ENCODE results near the gene THEMIS2. TPM values are rescaled to one million over a fixed set of nuclear protein-coding genes. Genes with fewer than 3 reads are reported as not detected.

THEMIS2 gene
- total RNA-seq, 4 donors from 2014 or later, result 5.6 to 12.0 (median 7.9) TPM

DNA sequence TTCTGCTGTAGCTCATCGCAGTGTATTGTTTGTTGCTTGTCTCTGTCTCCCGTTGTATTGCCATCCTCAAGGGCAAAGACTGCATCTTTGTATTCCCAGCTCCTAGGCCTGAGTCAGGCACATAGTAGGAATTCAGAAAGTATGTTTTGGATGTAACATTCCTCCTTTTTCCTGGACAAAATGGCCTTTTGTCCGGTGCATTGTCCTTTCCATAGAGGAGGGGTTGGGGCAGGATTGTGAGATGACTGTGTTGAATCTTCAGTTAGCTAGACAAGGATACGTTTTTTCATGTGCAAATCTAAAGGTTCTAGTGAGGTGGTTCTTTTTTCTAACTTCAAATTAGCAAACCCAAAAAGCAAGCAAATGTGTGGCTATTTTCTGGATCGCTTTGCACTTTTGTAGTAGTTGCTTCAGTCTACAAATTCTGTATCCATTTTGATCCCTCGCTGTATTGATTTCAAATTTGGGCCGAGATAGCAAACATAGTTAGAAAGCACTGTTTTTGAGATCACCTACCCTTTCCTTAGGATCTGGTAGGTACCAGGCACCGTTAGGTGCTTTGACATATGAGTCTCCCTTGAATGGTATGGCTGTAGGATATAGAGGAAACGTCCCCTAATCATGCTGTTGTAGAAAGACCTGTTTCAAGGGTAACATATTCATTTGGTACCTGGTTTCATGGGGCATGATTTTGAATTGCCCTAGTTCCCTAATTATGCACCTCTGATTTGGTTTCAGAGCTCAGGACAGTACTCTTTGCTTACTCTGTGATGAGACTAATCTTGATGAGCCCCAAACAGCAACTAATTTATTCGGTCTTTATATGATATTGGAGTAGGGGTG lies 40.6 kb upstream of the THEMIS2 start:
- TF ChIP-seq POLR2AphosphoS5 (IDR thresholded peaks at IDR 0.05) (no peak), EP300 (IDR thresholded peaks at IDR 0.05) (no peak), POLR2A (IDR thresholded peaks at IDR 0.05) (no peak)
- TF ChIP-seq, protein P1, sequence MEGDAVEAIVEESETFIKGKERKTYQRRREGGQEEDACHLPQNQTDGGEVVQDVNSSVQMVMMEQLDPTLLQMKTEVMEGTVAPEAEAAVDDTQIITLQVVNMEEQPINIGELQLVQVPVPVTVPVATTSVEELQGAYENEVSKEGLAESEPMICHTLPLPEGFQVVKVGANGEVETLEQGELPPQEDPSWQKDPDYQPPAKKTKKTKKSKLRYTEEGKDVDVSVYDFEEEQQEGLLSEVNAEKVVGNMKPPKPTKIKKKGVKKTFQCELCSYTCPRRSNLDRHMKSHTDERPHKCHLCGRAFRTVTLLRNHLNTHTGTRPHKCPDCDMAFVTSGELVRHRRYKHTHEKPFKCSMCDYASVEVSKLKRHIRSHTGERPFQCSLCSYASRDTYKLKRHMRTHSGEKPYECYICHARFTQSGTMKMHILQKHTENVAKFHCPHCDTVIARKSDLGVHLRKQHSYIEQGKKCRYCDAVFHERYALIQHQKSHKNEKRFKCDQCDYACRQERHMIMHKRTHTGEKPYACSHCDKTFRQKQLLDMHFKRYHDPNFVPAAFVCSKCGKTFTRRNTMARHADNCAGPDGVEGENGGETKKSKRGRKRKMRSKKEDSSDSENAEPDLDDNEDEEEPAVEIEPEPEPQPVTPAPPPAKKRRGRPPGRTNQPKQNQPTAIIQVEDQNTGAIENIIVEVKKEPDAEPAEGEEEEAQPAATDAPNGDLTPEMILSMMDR (IDR thresholded peaks at IDR 0.05), result no peak
- no peaks in the 10 kb centered on the region for H3K9me3 ChIP-seq
- H3K36me3 ChIP-seq, result peaks cover 15% of the 10 kb centered on the region
- H3K27ac ChIP-seq, result peak overlapping the region; percentile 93
- no peaks in the 10 kb centered on the region for H3K27me3 ChIP-seq
- 47% methylated on average over 10 of the region's 10 CpGs for WGBS
- DNase-seq (ENCODE audit: low spot score in 2 of 2), result no peak
- peak overlapping the region; percentile 91 for H3K4me3 ChIP-seq
- peaks cover 24% of the 10 kb centered on the region for H3K4me1 ChIP-seq

- H3K27me3 ChIP-seq, result no peaks in the 10 kb centered on the region
- no peak for DNase-seq (ENCODE audit: low spot score in 2 of 2)
- H3K36me3 ChIP-seq, result peaks cover 16% of the 10 kb centered on the region
- no peaks in the 10 kb centered on the region for H3K9me3 ChIP-seq
- H3K4me1 ChIP-seq, result peaks cover 24% of the 10 kb centered on the region
- WGBS, result 72% methylated on average over 2 of the region's 2 CpGs
- TF ChIP-seq POLR2A (IDR thresholded peaks at IDR 0.05) (no peak), POLR2AphosphoS5 (IDR thresholded peaks at IDR 0.05) (no peak), EP300 (IDR thresholded peaks at IDR 0.05) (no peak)
- TF ChIP-seq, protein P1 (IDR thresholded peaks at IDR 0.05), result no peak
- no peak overlapping the region for H3K27ac ChIP-seq
- no peak overlapping the region for H3K4me3 ChIP-seq
Observed at GRCh38 chr1:27832762-27833161, 39.6 kb upstream of the THEMIS2 start.

DNA sequence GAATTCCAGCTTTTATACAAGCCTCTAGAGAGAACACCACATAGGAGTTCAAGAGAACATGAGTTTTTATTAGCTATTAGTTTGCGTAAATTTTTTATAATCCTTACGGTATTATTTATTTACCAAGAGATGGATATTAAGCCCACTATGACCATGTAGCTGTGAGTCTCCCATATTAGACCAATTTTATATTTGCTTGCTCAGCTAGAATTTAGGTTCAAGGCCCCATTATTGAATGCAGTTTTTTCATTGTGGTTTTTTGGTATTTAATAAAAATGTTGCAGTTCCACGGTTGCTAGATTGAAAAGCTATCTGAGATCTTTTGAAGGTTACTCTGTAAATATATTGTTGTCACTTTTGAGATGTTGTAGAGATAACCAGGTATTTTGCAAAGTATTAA lies 38.9 kb upstream of the THEMIS2 start:
- Histone ChIP-seq H3K36me3 (peaks cover 19% of the 10 kb centered on the region), H3K4me1 (peaks cover 24% of the 10 kb centered on the region), H3K27ac (no peak overlapping the region), H3K4me3 (no peak overlapping the region), H3K9me3 (no peaks in the 10 kb centered on the region), H3K27me3 (no peaks in the 10 kb centered on the region)
- WGBS, result 84% methylated on average over 3 of the region's 3 CpGs
- DNase-seq (ENCODE audit: low spot score in 2 of 2), result no peak
- TF ChIP-seq POLR2AphosphoS5 (IDR thresholded peaks at IDR 0.05) (no peak), EP300 (IDR thresholded peaks at IDR 0.05) (no peak), POLR2A (IDR thresholded peaks at IDR 0.05) (no peak)
- TF ChIP-seq, protein P1 (IDR thresholded peaks at IDR 0.05), result no peak

DNA sequence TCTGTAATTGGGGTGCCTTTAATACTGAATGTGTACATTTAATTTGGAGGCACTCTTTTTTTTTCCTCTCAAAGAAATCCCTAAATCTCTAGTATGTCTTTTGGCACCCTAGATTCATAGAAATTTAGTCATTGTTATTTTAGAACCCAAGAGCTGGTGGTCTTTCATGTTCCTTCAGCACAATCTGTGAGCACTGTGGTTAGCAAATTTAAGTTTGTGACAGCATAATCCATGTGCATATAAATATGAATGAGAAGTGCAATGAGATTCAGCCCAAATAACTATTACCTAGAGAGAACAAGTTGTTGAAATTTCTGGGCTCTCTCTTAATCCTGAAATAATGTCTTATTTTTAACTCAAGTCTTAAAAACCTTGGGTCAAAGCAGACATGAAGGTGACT lies 37.3 kb upstream of the THEMIS2 start:
- no peak overlapping the region for H3K27ac ChIP-seq
- no peak overlapping the region for H3K4me3 ChIP-seq
- peaks cover 23% of the 10 kb centered on the region for H3K4me1 ChIP-seq
- H3K9me3 ChIP-seq, result no peaks in the 10 kb centered on the region
- TF ChIP-seq EP300 (IDR thresholded peaks at IDR 0.05) (no peak), POLR2A (IDR thresholded peaks at IDR 0.05) (no peak), POLR2AphosphoS5 (IDR thresholded peaks at IDR 0.05) (no peak)
- TF ChIP-seq, protein P1 (IDR thresholded peaks at IDR 0.05), result no peak
- peaks cover 33% of the 10 kb centered on the region for H3K36me3 ChIP-seq
- H3K27me3 ChIP-seq, result no peaks in the 10 kb centered on the region
- DNase-seq (ENCODE audit: low spot score in 2 of 2), result no peak

GRCh38 chr1:27835501-27835900 lies 36.8 kb upstream of the THEMIS2 start:
- no peak for TF ChIP-seq POLR2A (IDR thresholded peaks at IDR 0.05)
- TF ChIP-seq, protein P1 (IDR thresholded peaks at IDR 0.05), result no peak
- no peak for TF ChIP-seq POLR2AphosphoS5 (IDR thresholded peaks at IDR 0.05)
- no peak for TF ChIP-seq EP300 (IDR thresholded peaks at IDR 0.05)
- peaks cover 38% of the 10 kb centered on the region for H3K36me3 ChIP-seq
- H3K4me1 ChIP-seq, result peaks cover 21% of the 10 kb centered on the region
- H3K4me3 ChIP-seq, result no peak overlapping the region
- no peak overlapping the region for H3K27ac ChIP-seq
- no peaks in the 10 kb centered on the region for H3K27me3 ChIP-seq
- no peak for DNase-seq (ENCODE audit: low spot score in 2 of 2)
- WGBS, result 93% methylated on average over 1 of the region's 1 CpG
- no peaks in the 10 kb centered on the region for H3K9me3 ChIP-seq

Measured in suprapubic skin (tissue), 4 donors.